GM12878 (cell line): Measurements from ENCODE around the gene AP1S3.

Experiments
- CTCF ChIP-seq, 3 experiments: IDR thresholded peaks in 2 of 3; conservative IDR thresholded peaks in 1 of 3; 2 replicates each; pipeline ENCODE4 v1.5.1; 2011; ENCODE audit warnings: low read depth in 3 of 3, low read length in 3 of 3, mild to moderate bottlenecking in 3 of 3, control low read depth in 2 of 3, moderate library complexity in 2 of 3, inconsistent platforms in 1 of 3, mixed read lengths in 1 of 3; ENCODE audit not compliant: control insufficient read depth in 2 of 3, insufficient read depth in 1 of 3; ENCODE audit errors: extremely low read depth in 1 of 3
- E2F4 ChIP-seq: IDR thresholded peaks from 2 replicates; pipeline ENCODE4 v1.6.1; 2012; ENCODE audit warnings: low read depth, low read length, improper control_type of control experiment
- EGR1 ChIP-seq, 2 experiments: IDR thresholded peaks; 1 replicate in 1 of 2; 2 replicates in 1 of 2; pipeline ENCODE4 v1.6.1; 2011 to 2012; ENCODE audit warnings: low read depth in 2 of 2, low read length in 2 of 2, borderline replicate concordance in 1 of 2, mild to moderate bottlenecking in 1 of 2, moderate library complexity in 1 of 2
- EP300 ChIP-seq, 2 experiments: fragments of 150-350 bp in 1 of 2; IDR thresholded peaks; 2 replicates each; pipeline ENCODE4 v1.6.1; 2011 to 2012; ENCODE audit warnings: low read depth in 2 of 2, low read length in 2 of 2, borderline replicate concordance in 1 of 2, improper control_type of control experiment in 1 of 2, inconsistent platforms in 1 of 2; ENCODE audit not compliant: control insufficient read depth in 1 of 2
- HCFC1 ChIP-seq: fragments of 150-350 bp; IDR thresholded peaks from 2 replicates; pipeline ENCODE4 v1.6.1; 2014; ENCODE audit warnings: low read length
- RAD51 ChIP-seq: fragments of 450-650 bp; IDR thresholded peaks from 2 replicates; pipeline ENCODE4 v1.6.1; 2016; ENCODE audit warnings: moderate library complexity, mild to moderate bottlenecking, inconsistent platforms
- SIN3A ChIP-seq: IDR thresholded peaks from 2 replicates; pipeline ENCODE4 v1.6.1; 2012; ENCODE audit warnings: low read depth, low read length, improper control_type of control experiment
- TARDBP ChIP-seq: IDR thresholded peaks from 2 replicates; pipeline ENCODE4 v1.6.1; 2016; ENCODE audit warnings: borderline replicate concordance
- USF2 ChIP-seq: IDR thresholded peaks from 2 replicates; pipeline ENCODE4 v1.6.1; 2011; ENCODE audit warnings: low read depth, low read length, improper control_type of control experiment, borderline replicate concordance
- ZNF217 ChIP-seq: fragments of 450-650 bp; IDR thresholded peaks from 2 replicates; pipeline ENCODE4 v1.6.1; 2017; ENCODE audit warnings: antibody characterized with exemption, mild to moderate bottlenecking
- ZZZ3 ChIP-seq: IDR thresholded peaks from 2 replicates; pipeline ENCODE4 v1.6.1; 2011; ENCODE audit warnings: low read depth; ENCODE audit not compliant: control insufficient read depth, insufficient read length

GRCh38 chr2:223788826-223789225 is 48.6 kb downstream of the AP1S3 start:
- TF ChIP-seq EP300 (IDR thresholded peaks at IDR 0.05; ENCODE audit: borderline replicate concordance in 1 of 2, control insufficient read depth in 1 of 2, low read depth in 2 of 2, low read length in 2 of 2) = no peak
- no peak for TF ChIP-seq CTCF (IDR thresholded peaks at IDR 0.05 in 2 of 3, conservative IDR thresholded peaks at IDR 0.05 in 1 of 3; ENCODE audit: control insufficient read depth in 2 of 3, extremely low read depth in 1 of 3, insufficient read depth in 1 of 3, low read depth in 3 of 3, low read length in 3 of 3)
- TF ChIP-seq E2F4 = no peak
- TF ChIP-seq RAD51 = no peak
- no peak for TF ChIP-seq TARDBP
- TF ChIP-seq ZZZ3 = no peak
- TF ChIP-seq USF2 = no peak
- TF ChIP-seq HCFC1 = no peak
- no peak for TF ChIP-seq ZNF217
- TF ChIP-seq SIN3A = no peak
- TF ChIP-seq EGR1 (IDR thresholded peaks at IDR 0.05; ENCODE audit: borderline replicate concordance in 1 of 2, low read depth in 2 of 2, low read length in 2 of 2) = no peak
